GM23338 (cell line): ENCODE data around the gene RBM27. TPM values are rescaled to one million over a fixed set of nuclear protein-coding genes. Genes with fewer than 3 reads are reported as not detected.
A peak's percentile ranks its signal among the peaks of the same experiment; 100 is the strongest.
"Not testable (repeated sequence)": the region's sequence is repeated elsewhere in the genome, so short reads cannot be mapped to it uniquely, and the experiment has no call there.

ENCODE experiments used
- ATAC-seq: fragments of 200-7000 bp; cut with Tn5 transposase; 3 replicates; pipeline ENCODE4 v1.9.1; 2020
- DNase-seq: peaks from one replicate; pipeline ENCODE4 v3.0.0-alpha.2; 2015; ENCODE audit warnings: low spot score
- H2AFZ ChIP-seq: fragments of 200-600 bp; sonication (generic); 2 replicates; pipeline ENCODE4 v1.8.0; 2016; ENCODE audit warnings: antibody characterized with exemption, mild to moderate bottlenecking, moderate library complexity
- H3F3A ChIP-seq: fragments of 200-600 bp; sonication (generic); replicated peaks from 2 replicates; pipeline ENCODE4 v1.8.0; 2017; ENCODE audit warnings: antibody characterized with exemption, mixed run types, low read depth
- H3K27ac ChIP-seq: fragments of 200-600 bp; sonication (generic); 2 replicates; pipeline ENCODE4 v1.6.1; 2016; ENCODE audit warnings: low read depth
- H3K27me3 ChIP-seq: fragments of 200-600 bp; sonication (generic); 2 replicates; pipeline ENCODE4 v1.8.0; 2016; ENCODE audit warnings: mild to moderate bottlenecking, mixed run types, moderate library complexity; ENCODE audit not compliant: insufficient read depth
- H3K36me3 ChIP-seq: fragments of 200-600 bp; sonication (generic); 2 replicates; pipeline ENCODE4 v1.8.0; 2016; ENCODE audit warnings: mild to moderate bottlenecking; ENCODE audit not compliant: insufficient read depth
- H3K4me1 ChIP-seq: fragments of 200-600 bp; sonication (generic); 2 replicates; pipeline ENCODE4 v1.8.0; 2016; ENCODE audit warnings: mild to moderate bottlenecking, moderate library complexity; ENCODE audit not compliant: insufficient read depth
- H3K4me2 ChIP-seq: fragments of 200-600 bp; sonication (generic); 2 replicates; pipeline ENCODE4 v1.7.1; 2017; ENCODE audit warnings: mixed run types
- H3K4me3 ChIP-seq: fragments of 200-600 bp; sonication (generic); 2 replicates; pipeline ENCODE4 v1.6.1; 2016; ENCODE audit warnings: mixed run types
- H3K79me2 ChIP-seq: fragments of 200-600 bp; sonication (generic); replicated peaks from 2 replicates; pipeline ENCODE4 v1.8.0; 2017; ENCODE audit warnings: mild to moderate bottlenecking; ENCODE audit not compliant: insufficient read depth
- H3K9me2 ChIP-seq: fragments of 200-600 bp; sonication (generic); 2 replicates; pipeline ENCODE4 v1.8.0; 2017; ENCODE audit not compliant: insufficient read depth
- H4K20me1 ChIP-seq: fragments of 200-600 bp; sonication (generic); replicated peaks from 2 replicates; pipeline ENCODE4 v1.8.0; 2017; ENCODE audit warnings: mild to moderate bottlenecking; ENCODE audit not compliant: insufficient read depth
- H3K27ac Mint-ChIP-seq: 2 replicates; pipeline ENCODE4 v1.8.0; 2020; ENCODE audit warnings: inconsistent platforms, mild to moderate bottlenecking, moderate library complexity, mixed read lengths
- H3K27me3 Mint-ChIP-seq: 3 replicates; pipeline ENCODE4 v1.8.0; 2022; ENCODE audit warnings: low read depth, mild to moderate bottlenecking, moderate library complexity, mixed read lengths, inconsistent platforms; ENCODE audit not compliant: insufficient read depth, poor library complexity
- H3K36me3 Mint-ChIP-seq: 3 replicates; pipeline ENCODE4 v1.8.0; 2021; ENCODE audit warnings: low read depth, mild to moderate bottlenecking, inconsistent platforms, moderate library complexity, mixed read lengths
- H3K4me1 Mint-ChIP-seq: 3 replicates; pipeline ENCODE4 v1.8.0; 2020; ENCODE audit warnings: mild to moderate bottlenecking, inconsistent platforms, mixed read lengths
- H3K4me3 Mint-ChIP-seq: 3 replicates; pipeline ENCODE4 v1.8.0; 2021; ENCODE audit warnings: moderate library complexity, mild to moderate bottlenecking, inconsistent platforms, mixed read lengths
- H3K9me3 Mint-ChIP-seq: 3 replicates; pipeline ENCODE4 v1.8.0; 2020; ENCODE audit warnings: moderate library complexity, mild to moderate bottlenecking, inconsistent platforms, mixed read lengths
- CREB1 ChIP-seq: fragments of 250-450 bp; sonication (Bioruptor Pico); IDR thresholded peaks from 2 replicates; pipeline ENCODE4 v1.5.0; 2020; ENCODE audit warnings: low read depth, mild to moderate bottlenecking, moderate library complexity
- NANOG ChIP-seq: IDR thresholded peaks from 2 replicates; pipeline ENCODE4 v1.6.1; 2016; ENCODE audit warnings: antibody characterized with exemption, borderline replicate concordance
- STAT1 ChIP-seq: IDR thresholded peaks from one replicate; pipeline ENCODE4 v1.6.1; 2016; ENCODE audit warnings: antibody characterized with exemption; ENCODE audit not compliant: unreplicated experiment
- ZNF331 ChIP-seq: fragments of 250-450 bp; sonication (Bioruptor Pico); IDR thresholded peaks from 2 replicates; pipeline ENCODE4 v1.5.0; 2020; ENCODE audit warnings: low read depth, mild to moderate bottlenecking, moderate library complexity
- ZNF462 ChIP-seq: fragments of 250-450 bp; sonication (Bioruptor Pico); IDR thresholded peaks from 2 replicates; pipeline ENCODE4 v1.5.0; 2020; ENCODE audit warnings: mild to moderate bottlenecking, moderate library complexity
- polyA plus RNA-seq: library from polyadenylated mRNA; unstranded; fragments of >200 nt; fragmentation: Nextera tagmentation; extraction: Ambion mirVana; gene quantifications from 2 replicates; pipeline ENCODE4 v1.2.1, GENCODE V29; 2016
- total RNA-seq: library from RNA; depleted of rRNA; stranded (reverse); fragments of >200 nt; shearing (Covaris generic); gene quantifications from 2 replicates; pipeline ENCODE4 v1.2.3, GENCODE V29; 2014

RBM27 gene
- total and polyA plus RNA-seq, 2 experiments from 2014 or later: 22.4 to 59.5 TPM

GRCh38 chr5:146192571-146193043, 10.8 kb upstream of the RBM27 start:
- Histone ChIP-seq H3K4me1 (no peaks in the 10 kb centered on the region), H3K79me2 (no peaks in the 10 kb centered on the region), H3F3A (no peaks in the 10 kb centered on the region), H2AFZ (peak overlapping the region; percentile 88; the same call in 1 of the 2 replicates), H3K27me3 (no peaks in the 10 kb centered on the region), H3K4me3 (no peak overlapping the region), H3K9me2 (peaks cover 4% of the 10 kb centered on the region; the same call in 1 of the 2 replicates), H3K36me3 (no peaks in the 10 kb centered on the region), H3K4me2 (no peak overlapping the region), H4K20me1 (no peaks in the 10 kb centered on the region), H3K27ac (no peak overlapping the region)
- DNase-seq: no peak
- Mint-ChIP-seq H3K27ac (no peak overlapping the region), H3K9me3 (no peaks in the 10 kb centered on the region), H3K4me1 (no peaks in the 10 kb centered on the region), H3K27me3 (peaks cover 3% of the 10 kb centered on the region), H3K36me3 (no peaks in the 10 kb centered on the region), H3K4me3 (no peak overlapping the region)
- no peak for ATAC-seq
- TF ChIP-seq CREB1 (no peak), STAT1 (no peak), ZNF331 (CRISPR knock-in tag) (no peak), ZNF462 (CRISPR knock-in tag) (no peak)

- no peaks in the 10 kb centered on the region for H3K79me2 ChIP-seq
- no peaks in the 10 kb centered on the region for H3K27me3 ChIP-seq
- H2AFZ ChIP-seq: peak overlapping the region; percentile 88; the same call in 1 of the 2 replicates
- H3K36me3 Mint-ChIP-seq: no peaks in the 10 kb centered on the region
- H4K20me1 ChIP-seq: no peaks in the 10 kb centered on the region
- no peaks in the 10 kb centered on the region for H3K27me3 Mint-ChIP-seq
- DNase-seq: no peak
- no peak overlapping the region for H3K27ac ChIP-seq
- H3K36me3 ChIP-seq: no peaks in the 10 kb centered on the region
- ATAC-seq: no peak
- H3K4me1 Mint-ChIP-seq: no peaks in the 10 kb centered on the region
- H3K4me3 Mint-ChIP-seq: no peak overlapping the region
- H3K4me1 ChIP-seq: no peaks in the 10 kb centered on the region
- no peak overlapping the region for H3K27ac Mint-ChIP-seq
- H3K4me2 ChIP-seq: no peak overlapping the region
- no peaks in the 10 kb centered on the region for H3F3A ChIP-seq
- peaks cover 4% of the 10 kb centered on the region; the same call in 1 of the 2 replicates for H3K9me2 ChIP-seq
- TF ChIP-seq NANOG (no peak), ZNF331 (CRISPR knock-in tag) (no peak)
- no peaks in the 10 kb centered on the region for H3K9me3 Mint-ChIP-seq
- H3K4me3 ChIP-seq: no peak overlapping the region
Observed at GRCh38 chr5:146193285-146193684, 10.1 kb upstream of the RBM27 start.

- not testable (repeated sequence) for H3K27me3 Mint-ChIP-seq, DNase-seq, H3K4me2 ChIP-seq, H3K27ac ChIP-seq, H3F3A ChIP-seq, H3K4me1 ChIP-seq, H3K36me3 ChIP-seq, H2AFZ ChIP-seq, H3K4me3 ChIP-seq, H3K4me3 Mint-ChIP-seq, H4K20me1 ChIP-seq, ATAC-seq, H3K9me3 Mint-ChIP-seq, H3K79me2 ChIP-seq, H3K9me2 ChIP-seq, H3K27me3 ChIP-seq, H3K27ac Mint-ChIP-seq, H3K4me1 Mint-ChIP-seq, H3K36me3 Mint-ChIP-seq
Observed at GRCh38 chr5:146194997-146195396, 8.4 kb upstream of the RBM27 start.
